Smooth muscle cell of the brain vasculature (primary cell): Measurements from ENCODE around the gene ISYNA1.
"Not testable (repeated sequence)": the region's sequence is repeated elsewhere in the genome, so short reads cannot be mapped to it uniquely, and the experiment has no call there.

Experiments used
- DNase-seq: peaks from one replicate; pipeline ENCODE4 v3.0.0-alpha.2; 2012; ENCODE audit warnings: low read depth, low spot score

ISYNA1 gene

DNA sequence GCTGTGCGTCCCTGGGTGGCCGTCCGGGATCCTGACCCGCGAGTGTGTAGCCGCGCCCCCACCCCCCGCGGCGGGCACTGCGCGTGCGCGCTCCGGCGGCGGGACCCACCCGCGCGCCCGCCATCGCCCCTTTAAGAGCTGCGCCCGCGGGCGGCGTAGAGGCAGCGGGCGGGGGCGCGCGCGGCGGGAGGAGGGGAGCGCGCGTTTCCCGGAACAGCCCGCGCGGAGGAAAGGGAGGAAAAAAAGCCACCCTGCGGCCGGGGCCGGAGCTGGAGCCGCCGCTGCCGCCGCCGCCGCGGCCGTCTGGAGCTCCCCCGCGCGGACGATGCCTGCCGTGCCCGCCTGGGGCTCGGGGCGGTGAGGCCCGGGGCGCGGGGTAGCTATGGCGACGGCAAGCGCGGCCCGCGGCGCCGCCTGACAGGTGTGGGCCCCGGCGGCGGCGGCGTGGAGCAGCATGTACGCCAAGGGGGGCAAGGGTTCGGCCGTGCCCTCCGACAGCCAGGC is 18.7 kb downstream of the ISYNA1 start, which contains the start of gene SSBP4:
Gene SSBP4, plus strand, starts transcription at position 204 of the 504 bp plus-strand sequence. Its CDS starts 251 bp downstream, at position 455.
- DNase-seq: no peak

DNA sequence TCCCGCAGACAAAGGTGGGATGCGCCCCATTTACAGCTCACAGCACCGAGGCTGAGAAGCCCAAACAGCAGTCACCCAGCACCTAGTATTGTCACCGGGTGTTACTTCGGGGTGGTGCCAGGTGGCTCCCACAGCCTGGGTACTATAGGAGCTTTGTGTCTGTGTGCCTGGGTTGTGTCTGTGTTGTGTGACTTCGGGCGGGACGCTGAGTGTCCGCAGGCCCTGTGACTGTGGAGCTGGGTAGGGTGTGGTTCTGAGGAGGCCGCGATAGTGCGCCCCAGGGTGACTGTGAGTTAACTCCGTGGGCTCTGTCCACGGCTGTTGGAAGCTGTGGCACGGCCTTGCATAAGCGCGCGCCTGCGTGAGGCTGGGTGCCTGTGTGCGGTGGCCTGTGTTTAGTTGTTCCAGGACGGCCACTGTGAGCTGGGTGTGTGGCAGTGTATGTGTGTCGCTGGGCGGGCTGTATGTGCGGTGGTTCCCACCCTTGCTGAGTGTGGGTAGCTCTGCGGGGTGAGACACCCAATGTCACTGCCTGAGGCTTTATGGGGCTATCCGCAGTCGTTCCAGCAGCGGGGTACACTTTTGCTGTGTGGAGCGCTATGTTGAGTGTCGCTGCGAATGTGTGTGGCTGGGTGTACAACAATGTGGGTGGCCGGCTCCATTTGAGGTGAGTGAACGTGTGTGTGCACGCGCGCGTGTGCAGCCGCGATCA is 19.3 kb downstream of the ISYNA1 start:
- DNase-seq: no peak

DNA sequence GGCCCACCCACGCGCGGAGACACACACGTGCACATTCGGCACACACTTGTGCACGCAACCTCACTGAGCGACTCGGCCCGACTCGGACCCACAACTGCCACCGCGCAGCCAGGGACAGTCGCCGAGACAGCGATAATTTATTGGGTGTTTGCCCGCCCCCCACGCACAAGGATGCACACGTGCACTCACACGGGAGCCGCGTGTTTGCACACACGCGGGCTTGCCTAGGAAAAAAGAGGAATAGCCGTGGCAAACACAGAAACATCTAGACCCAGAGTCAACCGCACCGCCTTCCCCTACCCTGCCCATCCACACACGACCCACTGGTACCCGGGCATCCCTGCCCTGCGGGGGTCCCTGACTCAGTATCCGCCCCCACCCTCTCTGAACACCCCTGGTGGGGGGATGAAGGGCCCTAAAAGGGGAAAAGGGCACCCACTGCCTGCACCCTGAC is 19.9 kb downstream of the ISYNA1 start:
- no peak for DNase-seq

DNA sequence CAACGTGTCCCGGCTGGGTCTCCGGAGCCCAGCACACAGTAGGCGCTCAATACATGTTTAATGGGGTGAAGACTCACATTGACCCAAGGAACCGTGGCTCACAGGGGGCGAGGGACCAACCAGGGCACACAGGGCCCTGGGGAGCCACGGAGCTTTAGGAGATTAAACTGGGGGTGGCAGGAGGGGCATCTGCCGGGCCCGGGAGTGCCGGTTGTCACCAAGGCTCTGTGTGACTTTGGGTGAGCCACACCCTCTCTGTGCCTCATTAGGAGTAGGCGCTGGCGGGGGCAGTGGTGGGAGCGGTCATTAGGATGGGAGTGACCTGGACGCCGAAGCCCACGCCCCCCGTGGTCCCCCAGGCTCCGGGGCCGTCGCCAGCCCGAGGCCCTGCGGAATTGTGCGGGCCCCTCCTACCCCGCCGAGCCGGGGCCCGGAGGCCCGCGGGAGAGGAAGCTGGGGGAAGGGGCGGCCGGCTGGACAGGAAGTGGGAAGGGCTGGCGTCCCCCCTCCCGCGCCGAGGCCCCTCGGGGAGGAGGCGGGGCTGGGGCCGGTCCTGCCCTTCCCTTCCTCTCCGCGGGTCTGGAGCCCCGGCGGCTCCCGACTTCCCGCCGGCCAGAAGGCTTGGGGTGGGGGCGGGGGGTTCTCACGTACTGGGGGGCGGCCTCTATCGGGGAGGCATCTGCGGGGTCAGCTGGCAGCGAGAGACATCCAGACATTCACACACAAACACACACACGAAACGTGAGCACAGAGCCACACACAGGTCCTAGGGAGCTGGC is 20.5 kb downstream of the ISYNA1 start:
- no peak for DNase-seq

DNA sequence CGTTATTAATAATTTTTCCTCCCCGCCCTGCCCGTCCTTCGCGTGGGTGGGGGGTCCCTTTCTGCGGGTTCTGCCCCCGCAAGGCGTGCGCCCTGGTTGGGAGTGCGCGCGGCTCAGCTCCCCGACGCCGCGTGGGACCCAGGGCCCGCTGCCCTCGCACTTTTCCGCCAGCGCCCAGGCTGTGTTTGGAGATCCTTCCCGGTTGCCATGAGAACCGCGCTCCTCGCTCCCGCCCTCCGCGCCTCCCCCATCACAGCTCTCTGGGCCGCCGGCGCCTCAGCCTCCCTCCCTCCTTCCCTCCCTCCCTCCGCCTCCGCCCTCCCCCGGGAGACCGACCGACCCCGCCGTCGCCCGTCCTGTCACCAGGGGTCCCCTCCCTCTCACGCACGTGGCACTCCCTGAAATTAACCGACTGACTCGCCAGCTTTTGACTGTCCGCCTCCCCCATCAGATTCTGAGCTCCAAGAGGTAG is 21.1 kb downstream of the ISYNA1 start:
- DNase-seq: no peak

DNA sequence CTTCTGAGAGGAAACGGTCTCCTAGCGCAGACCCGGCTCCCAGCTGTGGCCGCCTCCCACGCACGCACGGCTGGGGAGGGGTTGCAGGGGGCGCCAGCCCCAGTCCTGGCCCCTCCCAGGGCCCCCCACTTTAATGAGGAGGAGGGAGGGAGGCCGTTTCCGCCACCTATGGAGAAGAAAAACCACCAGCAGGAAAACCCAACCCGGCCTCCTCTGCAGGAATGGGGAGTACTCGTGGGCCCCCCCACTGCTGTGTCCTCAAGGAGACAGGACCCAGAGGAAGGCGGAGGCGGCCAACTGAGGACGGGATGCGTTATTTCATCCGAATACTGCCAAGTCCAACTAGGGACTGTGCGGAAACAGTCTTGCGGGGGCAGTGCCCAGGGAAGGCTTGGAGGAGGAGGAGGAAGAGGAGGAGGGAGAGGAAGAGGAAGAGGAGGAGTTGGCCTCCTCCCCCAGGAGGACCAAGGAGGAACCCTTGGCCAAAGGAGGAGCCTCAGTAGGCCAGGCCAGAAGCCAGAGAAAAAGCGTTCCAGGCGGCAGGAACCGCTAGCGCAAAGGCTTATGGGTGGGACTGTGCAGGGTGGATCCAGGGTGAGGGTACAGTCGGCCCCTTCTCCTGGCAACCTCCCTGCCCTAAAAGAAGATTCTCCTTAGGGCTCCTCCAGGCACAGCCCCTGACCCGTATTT is 22.6 kb downstream of the ISYNA1 start:
- DNase-seq: no peak

DNA sequence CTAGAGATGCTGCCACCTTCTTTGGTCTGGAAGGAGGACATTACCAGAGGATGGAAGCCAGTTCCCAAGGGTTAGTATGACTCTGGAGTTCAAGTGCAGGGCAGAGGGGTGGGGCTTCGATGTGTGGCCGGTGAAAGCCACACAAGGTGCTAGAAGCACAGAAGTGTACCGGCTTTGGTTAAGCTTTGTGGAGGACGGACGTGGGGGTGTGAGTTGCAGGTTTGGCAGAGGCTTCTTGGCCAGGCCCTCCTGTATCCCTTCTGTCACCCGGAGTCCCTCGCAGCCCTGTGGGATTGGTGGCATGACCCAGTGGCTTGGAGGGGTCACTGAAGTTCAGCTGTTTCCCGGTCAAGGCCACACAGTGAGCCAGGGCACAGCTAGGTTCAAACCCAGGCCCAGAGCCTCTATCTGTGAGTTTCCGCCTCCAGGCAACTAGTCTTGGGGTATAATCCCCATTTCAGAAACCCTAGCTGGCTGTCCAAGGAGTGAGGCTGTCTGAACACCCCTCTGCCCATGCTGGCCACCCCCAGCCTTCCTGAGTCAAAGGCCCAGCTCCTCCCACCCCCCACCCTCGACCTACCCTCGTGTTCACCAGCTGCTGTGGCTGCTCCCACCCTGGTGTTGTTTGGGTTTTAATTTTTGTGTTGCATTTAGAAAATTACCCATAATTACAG is 23.3 kb downstream of the ISYNA1 start:
- DNase-seq: no peak

DNA sequence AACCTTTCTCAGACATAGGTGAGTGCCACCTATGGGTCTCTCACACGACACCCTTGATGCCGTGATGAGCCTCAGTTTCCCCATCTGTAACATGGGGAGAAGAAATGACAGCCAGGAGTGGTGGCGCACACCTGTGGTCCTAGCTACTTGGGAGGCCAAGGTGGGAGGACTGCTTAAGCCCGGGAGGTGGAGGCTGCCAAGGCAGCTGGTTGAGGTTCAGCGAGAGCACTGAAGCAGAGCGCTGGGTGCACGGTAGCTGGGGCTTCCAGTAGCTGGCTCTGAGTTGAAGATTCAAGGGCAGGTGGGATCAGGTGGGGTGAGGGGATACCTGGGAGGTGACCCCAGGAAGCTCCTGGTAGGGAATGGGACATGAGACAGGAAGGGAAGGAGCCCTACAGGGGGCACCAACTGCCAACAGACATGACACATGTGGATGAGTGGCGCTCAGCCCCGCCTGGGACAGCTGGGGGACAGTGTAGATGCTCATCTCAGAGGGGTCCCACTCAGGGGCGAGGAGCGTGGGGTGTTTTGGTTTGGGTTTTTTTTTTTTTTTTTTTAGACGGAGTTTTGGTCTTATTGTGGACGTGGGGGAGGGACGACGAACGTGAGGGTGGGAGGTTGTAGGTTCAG is 25.2 kb downstream of the ISYNA1 start:
- no peak for DNase-seq

DNA sequence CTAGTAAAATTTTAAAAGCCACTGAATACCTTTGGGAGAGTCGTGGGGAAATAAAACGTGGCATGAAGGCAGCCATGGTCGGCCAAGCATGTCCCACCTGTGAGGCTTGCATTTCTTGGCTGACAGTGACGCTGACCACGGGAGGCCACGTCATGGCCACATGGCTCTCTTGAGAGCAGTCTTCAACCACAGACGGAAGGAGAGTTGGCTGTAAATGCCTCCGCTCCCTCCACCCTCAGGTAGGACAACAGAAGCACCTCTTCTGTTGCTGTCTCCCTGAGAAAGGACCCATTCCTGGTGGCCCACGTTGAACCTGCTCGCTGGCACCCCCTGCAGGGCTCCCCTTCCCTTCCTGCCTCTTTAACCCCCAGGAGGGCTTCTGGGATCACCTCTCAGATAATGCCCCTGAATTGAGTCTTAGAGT is 29.9 kb downstream of the ISYNA1 start:
- DNase-seq: no peak

DNA sequence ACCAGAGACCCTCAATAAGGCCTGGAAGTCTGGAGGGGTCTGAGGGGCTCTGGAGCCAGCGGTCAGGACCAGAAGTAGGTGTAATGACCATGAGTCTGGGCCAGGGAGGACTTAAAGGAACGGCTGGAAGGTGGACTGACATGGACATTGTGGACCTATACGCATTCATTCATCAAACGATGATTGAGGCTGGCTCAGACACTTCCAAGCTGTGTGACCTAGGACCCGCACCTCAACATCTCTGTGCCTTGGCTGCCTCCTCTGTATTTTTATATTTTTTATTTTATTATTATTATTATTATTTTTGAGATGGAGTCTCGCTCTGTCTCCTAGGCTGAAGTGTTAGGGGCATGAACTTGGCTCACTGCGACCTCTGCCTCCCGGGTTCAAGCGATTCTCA is 31.2 kb downstream of the ISYNA1 start:
- DNase-seq: no peak

DNA sequence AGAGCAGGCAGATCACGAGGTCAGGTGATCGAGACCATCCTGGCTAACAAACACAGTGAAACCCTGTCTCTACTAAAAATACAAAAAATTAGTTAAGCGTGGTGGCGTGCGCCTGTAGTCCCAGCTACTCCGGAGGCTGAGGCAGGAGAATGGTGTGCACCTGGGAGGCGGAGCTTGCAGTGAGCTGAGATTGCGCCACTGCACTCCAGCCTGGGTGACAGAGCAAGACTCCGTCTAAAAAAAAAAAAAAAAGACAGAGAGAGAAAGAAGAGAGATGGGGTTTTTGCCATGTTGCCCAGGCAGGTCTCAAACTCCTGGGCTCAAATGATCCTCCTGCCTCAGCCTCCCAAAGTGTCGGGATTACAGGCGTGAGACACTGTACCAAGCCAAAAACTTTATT is 32.2 kb downstream of the ISYNA1 start:
- not testable (repeated sequence) for DNase-seq

DNA sequence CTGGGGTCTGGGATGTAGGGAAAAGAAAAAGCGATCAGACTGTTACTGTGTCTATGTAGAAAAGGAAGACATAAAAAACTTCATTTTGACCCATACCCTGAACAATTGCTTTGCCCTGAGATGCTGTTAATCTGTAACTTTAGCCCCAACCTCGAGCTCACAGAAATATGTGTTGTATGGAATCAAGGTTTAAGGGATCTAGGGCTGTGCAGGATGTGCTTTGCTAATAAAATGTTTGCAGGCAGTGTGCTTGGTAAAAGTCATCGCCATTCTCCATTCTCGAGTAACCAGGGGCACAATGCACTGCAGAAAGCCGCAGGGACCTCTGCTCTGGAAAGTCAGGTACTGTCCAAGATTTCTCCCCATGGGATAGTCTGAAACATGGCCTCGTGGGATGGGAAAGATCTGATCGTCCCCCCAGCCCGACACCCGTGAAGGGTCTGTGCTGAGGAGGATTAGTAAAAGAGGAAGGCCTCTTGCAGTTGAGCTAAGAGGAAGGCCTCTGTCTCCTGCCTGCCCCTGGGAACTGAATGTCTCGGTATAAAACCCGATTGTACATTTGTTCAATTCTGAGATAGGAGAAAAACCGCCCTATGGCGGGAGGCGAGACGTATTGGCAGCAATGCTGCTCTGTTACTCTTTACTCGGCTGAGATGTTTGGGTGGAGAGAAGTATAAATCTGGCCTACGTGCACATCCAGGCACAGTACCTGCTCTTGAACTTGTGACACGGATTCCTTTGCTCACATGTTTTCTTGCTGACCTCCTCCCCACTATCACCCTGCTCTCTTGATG is 35.3 kb downstream of the ISYNA1 start:
- not testable (repeated sequence) for DNase-seq

DNA sequence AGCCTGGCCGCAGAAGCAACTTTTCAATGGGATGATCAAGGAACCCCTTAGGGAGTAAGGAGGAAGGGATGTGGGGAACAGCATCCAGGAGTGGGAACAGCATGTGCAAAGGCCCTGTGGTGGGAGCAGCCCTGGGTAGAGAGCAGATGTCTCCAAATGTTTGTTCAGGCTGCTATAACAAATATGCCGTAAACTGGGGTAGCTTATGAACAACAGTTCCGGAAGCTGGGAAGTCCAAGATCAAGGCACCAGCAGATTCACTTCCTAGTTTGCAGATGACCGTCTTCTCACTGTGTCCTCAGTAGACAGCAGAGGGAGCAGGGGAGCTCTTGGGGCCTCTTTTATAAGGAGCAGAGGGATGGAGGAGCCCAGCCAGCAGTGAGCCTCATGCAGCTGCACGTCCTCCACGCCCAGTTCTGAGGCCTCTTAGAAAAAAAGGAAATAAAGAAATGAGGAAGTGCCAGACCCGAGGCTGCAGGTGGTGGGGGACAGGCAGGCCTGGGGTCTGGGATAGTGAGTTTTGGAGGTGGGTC is 36.3 kb downstream of the ISYNA1 start:
- DNase-seq: no peak

DNA sequence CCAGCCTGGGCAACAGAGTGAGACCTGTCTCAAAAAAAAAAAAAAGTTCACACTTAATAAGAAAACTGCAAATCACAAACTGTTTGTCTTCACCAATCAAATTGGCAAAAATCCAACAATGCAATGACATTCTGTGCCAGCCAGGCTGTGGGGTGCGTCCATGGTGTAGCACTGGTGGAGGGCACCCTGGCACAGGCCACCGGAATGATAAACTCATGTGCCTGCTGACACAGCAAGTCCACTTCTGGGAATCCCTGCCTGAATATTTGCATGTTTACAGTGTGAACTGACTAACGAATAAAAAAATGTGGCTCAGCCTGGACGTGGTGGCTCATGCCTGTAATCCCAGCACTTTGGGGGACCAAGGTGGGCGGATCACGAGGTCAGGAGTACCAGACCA is 38.9 kb downstream of the ISYNA1 start:
- DNase-seq: no peak

DNA sequence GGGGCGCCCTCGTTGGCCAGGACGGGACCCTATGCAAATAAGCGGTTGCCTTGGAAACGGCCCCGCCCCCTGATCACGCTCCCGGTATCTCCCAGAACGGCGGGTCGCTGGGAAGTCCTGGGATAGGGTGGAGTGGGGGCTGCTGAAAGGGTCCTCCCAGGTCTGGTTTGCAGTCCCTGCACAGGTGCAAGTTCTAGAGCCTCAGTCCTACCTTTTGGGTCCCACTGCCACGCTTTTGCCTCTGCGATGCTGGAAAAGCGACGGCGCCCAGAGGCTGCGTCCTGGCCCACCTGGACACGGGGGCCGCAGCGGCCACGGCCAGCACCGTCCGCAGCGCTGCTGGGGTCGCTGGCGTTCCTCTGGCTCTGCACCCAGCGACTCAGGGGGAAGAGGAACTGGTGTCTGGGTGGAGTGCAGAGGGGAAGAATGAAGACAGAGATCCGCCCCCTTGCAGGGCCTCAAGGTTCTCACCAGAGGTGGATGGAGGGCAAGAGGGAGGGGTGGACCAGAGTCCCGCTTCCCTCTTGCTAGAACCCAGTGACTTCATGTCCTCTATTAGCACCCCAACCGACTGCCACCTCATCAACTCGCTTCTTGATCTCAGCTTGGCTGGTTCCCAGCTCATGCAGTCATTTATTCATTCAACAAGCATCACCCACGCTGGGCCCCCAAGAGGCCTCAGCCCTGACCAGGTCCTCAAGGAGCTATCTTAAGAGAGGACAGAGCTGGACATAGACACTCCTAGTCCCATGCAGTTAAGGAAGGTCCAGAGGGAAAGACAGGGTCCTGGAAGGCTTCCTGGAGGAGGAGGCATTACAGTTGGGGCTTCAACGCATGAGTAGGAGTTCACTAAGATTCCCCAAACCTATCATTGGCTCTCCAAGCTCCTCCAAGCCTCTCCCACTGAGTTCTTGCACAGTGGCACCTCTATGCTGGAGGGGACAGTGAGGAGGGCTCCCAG is 40.4 kb downstream of the ISYNA1 start, which contains the start of gene LRRC25:
Gene LRRC25, minus strand, starts transcription at position 381 of the 961 bp plus-strand sequence. CDS start 659 bp downstream, outside the sequence.
- no peak for DNase-seq

DNA sequence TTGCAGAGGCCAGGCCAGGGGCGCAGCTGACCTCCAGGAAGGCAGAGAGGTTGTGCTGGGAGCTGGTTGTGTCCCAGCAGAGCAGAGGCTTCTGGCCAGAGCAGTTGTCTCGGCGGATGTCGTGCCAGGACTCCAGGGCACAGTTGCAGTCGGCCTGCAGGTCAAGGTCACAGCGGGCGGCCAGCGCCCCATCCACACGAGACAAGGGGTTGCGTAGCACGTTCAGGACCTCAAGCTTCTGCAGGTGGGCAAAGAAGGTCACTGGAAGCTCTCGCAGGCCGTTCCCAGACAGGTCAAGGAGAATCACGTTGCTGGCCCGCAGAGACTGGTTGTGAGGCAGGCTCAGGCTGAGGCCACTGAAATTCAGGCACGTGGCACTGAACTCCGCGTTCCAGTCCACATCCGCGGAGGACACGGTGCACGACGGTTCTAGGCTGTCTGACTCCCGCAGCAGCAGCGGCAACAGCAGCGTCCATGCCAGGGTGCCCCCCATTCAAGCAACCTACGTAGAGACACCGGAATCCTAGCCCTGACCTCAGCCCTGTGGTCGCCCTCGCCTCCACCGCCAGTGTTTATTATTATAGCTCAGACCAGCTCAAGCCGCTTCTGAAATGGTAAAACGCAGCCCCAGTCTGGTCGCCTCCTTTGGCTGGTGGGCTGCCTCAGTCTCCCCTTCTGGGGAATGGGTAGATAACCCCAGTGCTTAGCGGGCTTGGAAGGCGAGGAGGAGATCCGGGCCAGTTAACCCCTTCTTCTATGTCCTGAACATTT is 41.3 kb downstream of the ISYNA1 start:
- DNase-seq: no peak

DNA sequence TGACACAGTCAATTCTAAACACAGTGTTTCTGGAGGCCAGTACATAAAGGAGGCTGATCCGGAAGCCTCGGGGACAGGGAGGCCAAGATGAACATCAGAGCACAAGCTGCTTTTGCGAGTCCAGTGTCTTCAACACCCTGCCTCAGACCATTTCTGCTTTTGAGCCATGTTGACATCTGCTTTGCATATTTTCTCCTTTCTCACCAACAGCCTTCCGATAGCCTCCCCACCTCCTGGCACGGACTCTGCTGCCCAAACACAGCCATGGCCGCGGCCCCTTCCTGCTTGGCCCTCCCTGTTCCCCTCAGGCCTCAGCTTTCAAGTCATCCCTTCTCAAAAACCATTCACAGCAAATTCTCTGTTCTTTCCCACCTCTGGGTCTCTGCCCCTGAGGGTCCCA is 44.1 kb downstream of the ISYNA1 start:
- no peak for DNase-seq

DNA sequence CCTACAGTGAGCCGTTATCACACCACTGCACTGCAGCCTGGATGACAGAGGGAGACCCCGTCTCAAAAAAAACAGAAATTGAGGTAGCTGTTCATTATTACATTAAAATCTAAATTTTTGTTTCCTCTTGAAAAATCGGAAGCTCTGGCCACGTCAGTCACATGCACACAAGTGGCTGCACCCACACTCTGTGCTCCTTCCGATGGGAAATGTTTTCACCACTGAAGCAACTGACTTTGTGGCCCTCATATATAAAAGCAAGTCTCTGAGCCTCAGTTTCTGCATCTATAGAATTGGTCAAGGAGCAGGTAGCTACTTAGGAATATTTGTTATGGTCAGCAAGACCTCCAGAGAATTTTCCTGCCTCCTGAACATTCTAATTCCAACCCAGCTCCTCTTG is 45.0 kb downstream of the ISYNA1 start:
- DNase-seq: no peak
